GM12875 (cell line): ENCODE data around the gene RASGRF1.

Experiments used
- H3K4me3 ChIP-seq: one replicate; pipeline ENCODE4 v1.5.1; 2011; ENCODE audit warnings: low read depth, low read length, control low read depth
- CTCF ChIP-seq: IDR thresholded peaks from 2 replicates; pipeline ENCODE4 v1.5.1; 2011; ENCODE audit warnings: low read depth, mild to moderate bottlenecking, control low read depth, inconsistent platforms, low read length, moderate library complexity, borderline replicate concordance; ENCODE audit not compliant: insufficient read depth

The RASGRF1 gene

GRCh38 chr15:79051029-79051428 is 39.6 kb downstream of the RASGRF1 start:
- TF ChIP-seq CTCF = no peak

GRCh38 chr15:79050341-79050740 is 40.2 kb downstream of the RASGRF1 start:
- TF ChIP-seq CTCF = no peak
- no peak overlapping the region for H3K4me3 ChIP-seq

More at GRCh38 chr15:79051029-79051428, 39.6 kb downstream of the RASGRF1 start:
- H3K4me3 ChIP-seq = no peak overlapping the region

- no peak overlapping the region for H3K4me3 ChIP-seq
- TF ChIP-seq CTCF = no peak
These were observed 41.2 kb downstream of the RASGRF1 start for GRCh38 chr15:79049416-79049815.

GRCh38 chr15:79047676-79048439 is 42.7 kb downstream of the RASGRF1 start:
- no peak overlapping the region for H3K4me3 ChIP-seq
- no peak for TF ChIP-seq CTCF

GRCh38 chr15:79046691-79047404 is 43.7 kb downstream of the RASGRF1 start:
- no peak for TF ChIP-seq CTCF
- no peak overlapping the region for H3K4me3 ChIP-seq

- TF ChIP-seq CTCF = no peak
- H3K4me3 ChIP-seq = no peak overlapping the region
These were observed 45.5 kb downstream of the RASGRF1 start for GRCh38 chr15:79045041-79045440.
